Ascending aorta (tissue), 2 donors: ENCODE data around the gene COLEC11. TPM values are rescaled to one million over a fixed set of nuclear protein-coding genes. Genes with fewer than 3 reads are reported as not detected.
A peak's percentile ranks its signal among the peaks of the same experiment; 100 is the strongest.

Experiments used
- DNase-seq, 2 donors: peaks; one replicate each; pipeline ENCODE4 v3.0.0-alpha.2; 2019; ENCODE audit warnings: low spot score in 2 of 2
- H3K27ac ChIP-seq, 2 donors: fragments of 200-600 bp; sonication (generic); one replicate each; pipeline ENCODE4 v1.5.1; 2016 to 2017; ENCODE audit warnings: mild to moderate bottlenecking in 1 of 2
- H3K27me3 ChIP-seq: fragments of 200-600 bp; sonication (generic); one replicate; pipeline ENCODE4 v1.5.1; 2017
- H3K36me3 ChIP-seq, 2 donors: fragments of 200-600 bp; sonication (generic); one replicate each; pipeline ENCODE4 v1.5.1; 2016
- H3K4me1 ChIP-seq, 2 donors: fragments of 200-600 bp; sonication (generic); one replicate each; pipeline ENCODE4 v1.5.1; 2016 to 2017; ENCODE audit warnings: mild to moderate bottlenecking in 1 of 2
- H3K4me3 ChIP-seq, 2 donors: fragments of 200-600 bp; sonication (generic); one replicate each; pipeline ENCODE4 v1.5.1; 2016 to 2017; ENCODE audit warnings: mild to moderate bottlenecking in 1 of 2
- H3K9me3 ChIP-seq, 2 donors: fragments of 200-600 bp; sonication (generic); one replicate each; pipeline ENCODE4 v1.5.1; 2016
- intact Hi-C: fragments of 100-400 bp; cut with DNase I; formaldehyde crosslinking; loops from one replicate; pipeline ENCODE4 v1.15.1; 2023
- total RNA-seq: library from RNA; depleted of rRNA; stranded (reverse); fragments of >200 nt; gene quantifications from one replicate; pipeline ENCODE4 v1.1.0, GENCODE V29; 2016
- TF ChIP-seq, protein P1 (sequence below), 3 experiments: fragments of 200-600 bp in 2 of 3; fragments of 450-650 bp in 1 of 3; sonication (generic) in 2 of 3; IDR thresholded peaks; one replicate each; pipeline ENCODE4 v1.5.1; 2016 to 2019; ENCODE audit warnings: antibody characterized with exemption in 3 of 3, mild to moderate bottlenecking in 1 of 3, moderate library complexity in 1 of 3

The COLEC11 gene
- total RNA-seq, 1 donor from 2014 or later: 0.75 TPM

DNA sequence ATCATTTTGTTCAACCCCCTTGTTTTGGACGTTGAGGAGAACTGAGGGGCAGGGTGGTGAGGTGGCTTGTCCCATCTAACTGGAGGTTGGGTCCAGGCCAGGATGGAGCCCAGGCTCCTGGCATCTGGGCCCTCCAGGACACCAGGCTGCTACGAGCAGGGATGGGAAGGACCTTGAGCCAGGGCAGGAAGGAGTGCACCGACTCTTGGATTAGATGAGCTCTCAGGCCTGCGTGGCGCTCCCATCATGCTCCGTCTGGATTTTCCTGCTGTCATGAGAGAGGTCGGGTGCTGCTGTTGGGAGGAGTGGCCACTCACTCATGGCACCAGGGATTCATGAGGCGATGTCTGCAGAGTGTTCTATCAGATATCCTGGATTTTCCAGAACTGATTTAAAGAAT lies 44.7 kb downstream of the COLEC11 start:
- Histone ChIP-seq H3K9me3 (no peaks in the 10 kb centered on the region), H3K27me3 (no peaks in the 10 kb centered on the region), H3K36me3 (no peaks in the 10 kb centered on the region), H3K4me3 (no peak overlapping the region), H3K4me1 (no peaks in the 10 kb centered on the region), H3K27ac (no peak overlapping the region)
- peak in 1 of 2 donors; percentile 19 for DNase-seq
- TF ChIP-seq, protein P1, sequence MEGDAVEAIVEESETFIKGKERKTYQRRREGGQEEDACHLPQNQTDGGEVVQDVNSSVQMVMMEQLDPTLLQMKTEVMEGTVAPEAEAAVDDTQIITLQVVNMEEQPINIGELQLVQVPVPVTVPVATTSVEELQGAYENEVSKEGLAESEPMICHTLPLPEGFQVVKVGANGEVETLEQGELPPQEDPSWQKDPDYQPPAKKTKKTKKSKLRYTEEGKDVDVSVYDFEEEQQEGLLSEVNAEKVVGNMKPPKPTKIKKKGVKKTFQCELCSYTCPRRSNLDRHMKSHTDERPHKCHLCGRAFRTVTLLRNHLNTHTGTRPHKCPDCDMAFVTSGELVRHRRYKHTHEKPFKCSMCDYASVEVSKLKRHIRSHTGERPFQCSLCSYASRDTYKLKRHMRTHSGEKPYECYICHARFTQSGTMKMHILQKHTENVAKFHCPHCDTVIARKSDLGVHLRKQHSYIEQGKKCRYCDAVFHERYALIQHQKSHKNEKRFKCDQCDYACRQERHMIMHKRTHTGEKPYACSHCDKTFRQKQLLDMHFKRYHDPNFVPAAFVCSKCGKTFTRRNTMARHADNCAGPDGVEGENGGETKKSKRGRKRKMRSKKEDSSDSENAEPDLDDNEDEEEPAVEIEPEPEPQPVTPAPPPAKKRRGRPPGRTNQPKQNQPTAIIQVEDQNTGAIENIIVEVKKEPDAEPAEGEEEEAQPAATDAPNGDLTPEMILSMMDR (IDR thresholded peaks at IDR 0.05): no peak
- intact Hi-C loops: no loop called here

DNA sequence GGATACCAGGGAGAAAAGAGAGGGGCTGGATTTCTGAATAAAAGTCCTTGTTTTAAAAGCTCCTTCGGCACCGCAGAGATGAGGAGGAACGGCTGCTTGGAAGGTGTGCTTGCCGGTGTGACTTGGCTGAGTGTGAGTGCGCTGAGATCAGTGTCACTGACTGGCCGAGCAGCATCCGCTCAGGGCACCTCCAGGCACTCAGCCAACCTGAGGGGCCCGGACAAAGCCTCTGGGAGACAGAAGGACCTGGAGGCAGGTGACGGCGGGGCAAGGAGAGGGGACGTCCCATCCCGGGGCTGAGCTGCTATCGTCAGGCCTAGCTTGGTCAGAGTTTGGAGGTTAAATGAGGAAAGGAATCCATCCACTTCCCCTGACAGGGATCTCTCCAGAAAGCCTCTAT lies 46.3 kb downstream of the COLEC11 start:
- Histone ChIP-seq H3K36me3 (no peaks in the 10 kb centered on the region), H3K9me3 (no peaks in the 10 kb centered on the region), H3K27me3 (no peaks in the 10 kb centered on the region), H3K4me1 (no peaks in the 10 kb centered on the region), H3K4me3 (no peak overlapping the region), H3K27ac (no peak overlapping the region)
- TF ChIP-seq, protein P1 (IDR thresholded peaks at IDR 0.05): no peak
- intact Hi-C loops: no loop called here
- peak in 1 of 2 donors; percentile 50 for DNase-seq

DNA sequence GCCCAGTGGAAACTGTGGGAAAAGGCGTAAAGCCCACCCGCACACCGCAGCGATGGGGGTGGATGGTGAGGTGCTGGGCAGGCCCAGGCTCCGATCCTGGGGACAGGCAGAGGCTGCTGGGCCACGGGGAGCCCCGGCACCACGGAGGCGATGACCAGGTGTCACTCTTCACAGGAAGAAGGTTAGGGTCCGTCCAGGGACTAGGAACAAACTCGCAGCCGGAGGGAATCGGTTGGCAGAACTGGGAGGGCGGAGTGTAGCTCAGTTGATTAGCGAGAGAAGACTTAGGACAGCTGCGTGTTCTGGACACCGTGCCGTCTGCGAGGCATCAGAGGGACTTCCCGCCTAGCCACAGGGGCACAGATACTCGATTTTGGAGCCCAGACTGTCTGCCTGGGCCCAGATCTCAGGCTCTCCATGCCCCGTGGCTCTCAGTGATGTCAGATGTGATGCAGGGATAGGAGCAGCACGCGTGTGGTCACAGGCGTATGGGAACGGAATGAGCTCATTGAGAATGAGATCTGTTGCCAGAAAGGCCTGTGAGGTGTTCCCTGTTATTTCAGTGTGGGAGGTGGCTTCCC lies 47.0 kb downstream of the COLEC11 start:
- TF ChIP-seq, protein P1 (IDR thresholded peaks at IDR 0.05): no peak
- H3K36me3 ChIP-seq: no peaks in the 10 kb centered on the region
- no peaks in the 10 kb centered on the region for H3K27me3 ChIP-seq
- H3K4me3 ChIP-seq: no peak overlapping the region
- H3K4me1 ChIP-seq: no peaks in the 10 kb centered on the region
- no peaks in the 10 kb centered on the region for H3K9me3 ChIP-seq
- intact Hi-C loops: no loop called here
- no peak overlapping the region for H3K27ac ChIP-seq
- peak in 1 of 2 donors; percentile 44 for DNase-seq

DNA sequence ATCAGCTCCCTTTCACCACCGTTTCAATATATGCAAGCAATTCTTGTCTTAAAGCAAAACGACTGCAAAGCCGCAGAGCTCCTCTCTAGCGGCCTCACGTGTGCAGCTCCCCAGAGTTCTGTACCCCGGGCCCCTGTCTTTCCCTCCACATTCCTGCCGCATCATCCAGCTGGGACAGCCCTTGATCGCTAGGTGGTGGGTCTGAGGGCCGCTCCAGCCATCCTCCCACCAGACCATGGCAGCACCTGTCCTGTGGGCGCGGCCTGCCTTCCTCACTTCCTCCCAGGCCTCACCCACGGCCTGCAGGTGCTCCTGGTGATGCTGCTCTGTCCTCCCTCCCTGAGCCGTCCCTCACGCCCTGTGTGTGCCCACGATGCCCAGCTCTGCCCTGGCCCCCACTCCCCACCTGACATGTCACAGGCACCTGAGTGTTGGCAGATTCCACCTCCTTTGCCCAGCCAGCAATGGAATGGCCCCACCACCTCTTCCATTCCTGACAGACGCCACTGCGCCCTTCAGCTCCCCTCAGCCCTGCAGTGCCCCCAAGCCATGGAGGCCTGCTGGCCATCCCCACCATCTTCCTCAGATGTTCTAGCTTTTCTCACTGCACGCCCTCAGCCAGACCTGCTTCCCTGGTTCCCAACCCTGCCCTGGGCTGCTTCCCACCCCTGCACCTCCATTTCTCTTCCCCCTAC lies 47.8 kb downstream of the COLEC11 start:
- Histone ChIP-seq H3K36me3 (no peaks in the 10 kb centered on the region), H3K27ac (no peak overlapping the region), H3K27me3 (no peaks in the 10 kb centered on the region), H3K4me1 (no peaks in the 10 kb centered on the region), H3K9me3 (no peaks in the 10 kb centered on the region), H3K4me3 (no peak overlapping the region)
- intact Hi-C loops: no loop called here
- TF ChIP-seq, protein P1 (IDR thresholded peaks at IDR 0.05): no peak
- DNase-seq: peak in 1 of 2 donors; percentile 39

DNA sequence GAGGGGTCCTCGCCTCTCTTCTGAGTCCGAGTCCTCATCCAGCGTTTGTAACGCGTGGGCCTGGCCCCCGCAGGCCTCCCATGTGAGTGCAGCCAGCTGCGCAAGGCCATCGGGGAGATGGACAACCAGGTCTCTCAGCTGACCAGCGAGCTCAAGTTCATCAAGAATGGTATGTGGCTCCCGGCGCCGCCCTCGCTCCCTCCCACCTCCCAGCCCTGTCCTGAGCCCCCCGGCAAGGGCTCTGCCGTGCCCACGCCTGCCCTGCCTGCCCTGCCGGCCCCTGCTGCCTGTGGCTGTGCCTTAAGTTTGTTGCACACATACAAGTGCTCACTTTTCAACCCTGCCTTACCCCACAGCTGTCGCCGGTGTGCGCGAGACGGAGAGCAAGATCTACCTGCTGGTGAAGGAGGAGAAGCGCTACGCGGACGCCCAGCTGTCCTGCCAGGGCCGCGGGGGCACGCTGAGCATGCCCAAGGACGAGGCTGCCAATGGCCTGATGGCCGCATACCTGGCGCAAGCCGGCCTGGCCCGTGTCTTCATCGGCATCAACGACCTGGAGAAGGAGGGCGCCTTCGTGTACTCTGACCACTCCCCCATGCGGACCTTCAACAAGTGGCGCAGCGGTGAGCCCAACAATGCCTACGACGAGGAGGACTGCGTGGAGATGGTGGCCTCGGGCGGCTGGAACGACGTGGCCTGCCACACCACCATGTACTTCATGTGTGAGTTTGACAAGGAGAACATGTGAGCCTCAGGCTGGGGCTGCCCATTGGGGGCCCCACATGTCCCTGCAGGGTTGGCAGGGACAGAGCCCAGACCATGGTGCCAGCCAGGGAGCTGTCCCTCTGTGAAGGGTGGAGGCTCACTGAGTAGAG lies 48.7 kb downstream of the COLEC11 start:
- Histone ChIP-seq H3K27ac (no peak overlapping the region), H3K4me1 (no peaks in the 10 kb centered on the region), H3K36me3 (no peaks in the 10 kb centered on the region), H3K9me3 (no peaks in the 10 kb centered on the region), H3K4me3 (no peak overlapping the region), H3K27me3 (no peaks in the 10 kb centered on the region)
- intact Hi-C loops: no loop called here
- TF ChIP-seq, protein P1 (IDR thresholded peaks at IDR 0.05): no peak
- peak in 1 of 2 donors; percentile 58 for DNase-seq
